PC-3 (cell line): ENCODE data around the gene LTBP1. TPM values are rescaled to one million over a fixed set of nuclear protein-coding genes. Genes with fewer than 3 reads are reported as not detected.

Experiments used
- ATAC-seq: fragments of 200-7000 bp; cut with Tn5 transposase; 2 replicates; pipeline ENCODE4 v1.9.1; 2020; ENCODE audit warnings: mild to moderate bottlenecking, moderate library complexity
- BruUV-seq: library from RNA; stranded (reverse); fragments of 400-500 nt; replicated peaks from 2 replicates; lab custom pipeline; 2021; lab: Mats Ljungman, UMichigan
- CTCF ChIA-PET: fragments of 300-600 bp; sonication (Branson Sonifier 250); formaldehyde crosslinking; loops from one replicate; lab custom pipeline; 2022; ENCODE audit warnings: antibody characterized with exemption; lab: Charles Lee
- POLR2A ChIA-PET: fragments of 300-600 bp; sonication (Branson Sonifier 250); formaldehyde crosslinking; loops from one replicate; lab custom pipeline; 2022; ENCODE audit warnings: antibody characterized with exemption; ENCODE audit not compliant: unreplicated experiment; lab: Charles Lee
- DNase-seq: peaks from one replicate; pipeline ENCODE4 v3.0.0-alpha.2; 2015
- H2AFZ ChIP-seq: fragments of 300-600 bp; sonication (generic); 2 replicates; pipeline ENCODE4 v1.6.0; 2016; ENCODE audit warnings: antibody characterized with exemption, low read length
- H3F3A ChIP-seq: fragments of 300-600 bp; sonication (generic); one replicate; pipeline ENCODE4 v1.6.0; 2017; ENCODE audit warnings: antibody characterized with exemption, low read length, control low read depth, mild to moderate bottlenecking; ENCODE audit not compliant: unreplicated experiment
- H3K27ac ChIP-seq: fragments of 300-600 bp; sonication (generic); 2 replicates; pipeline ENCODE4 v1.5.1; 2016; ENCODE audit warnings: mild to moderate bottlenecking, low read length
- H3K27me3 ChIP-seq: fragments of 300-600 bp; sonication (generic); 2 replicates; pipeline ENCODE4 v1.6.1; 2016; ENCODE audit warnings: low read length, mixed read lengths
- H3K36me3 ChIP-seq: fragments of 300-600 bp; sonication (generic); 2 replicates; pipeline ENCODE4 v1.6.1; 2016; ENCODE audit warnings: low read depth, mixed run types, low read length, mixed read lengths
- H3K4me1 ChIP-seq: fragments of 300-600 bp; sonication (generic); 2 replicates; pipeline ENCODE4 v1.5.1; 2016; ENCODE audit warnings: low read length; ENCODE audit not compliant: insufficient read depth
- H3K4me2 ChIP-seq: fragments of 300-600 bp; sonication (generic); 2 replicates; pipeline ENCODE4 v1.6.0; 2016; ENCODE audit warnings: low read length
- H3K4me3 ChIP-seq: fragments of 300-600 bp; sonication (generic); 2 replicates; pipeline ENCODE4 v1.5.1; 2016; ENCODE audit warnings: mild to moderate bottlenecking, low read length, mixed read lengths
- H3K79me2 ChIP-seq: fragments of 300-600 bp; sonication (generic); 2 replicates; pipeline ENCODE4 v1.6.1; 2017; ENCODE audit warnings: low read length, mixed read lengths
- H3K9ac ChIP-seq: fragments of 300-600 bp; sonication (generic); 2 replicates; pipeline ENCODE4 v1.6.0; 2016; ENCODE audit warnings: mild to moderate bottlenecking, low read length
- H3K9me2 ChIP-seq: fragments of 300-600 bp; sonication (generic); replicated peaks from 2 replicates; pipeline ENCODE4 v1.6.1; 2016; ENCODE audit warnings: mixed run types, low read length, mixed read lengths
- H3K9me3 ChIP-seq: fragments of 300-600 bp; sonication (generic); 2 replicates; pipeline ENCODE4 v1.6.1; 2016; ENCODE audit warnings: low read length, mixed read lengths
- H4K20me1 ChIP-seq: fragments of 300-600 bp; sonication (generic); 2 replicates; pipeline ENCODE4 v1.6.1; 2016; ENCODE audit warnings: low read length, mixed read lengths
- EZH2 ChIP-seq: fragments of 300-600 bp; sonication (generic); IDR thresholded peaks from one replicate; pipeline ENCODE4 v1.6.1; 2017; ENCODE audit warnings: antibody characterized with exemption, mild to moderate bottlenecking, low read length; ENCODE audit not compliant: unreplicated experiment
- EZH2phosphoT487 ChIP-seq: fragments of 300-600 bp; sonication (generic); IDR thresholded peaks from 2 replicates; pipeline ENCODE4 v1.6.1; 2018; ENCODE audit warnings: mild to moderate bottlenecking, antibody characterized with exemption, low read length, borderline replicate concordance
- intact Hi-C: fragments of 100-400 bp; cut with micrococcal nuclease; formaldehyde crosslinking; loops from 2 replicates; pipeline ENCODE4 v1.9.0; 2023
- total RNA-seq: library from RNA; depleted of rRNA; stranded (reverse); fragments of >200 nt; gene quantifications from 2 replicates; pipeline ENCODE4 v1.2.3, GENCODE V29; 2014
- TF ChIP-seq, protein P1 (sequence below): fragments of 300-600 bp; sonication (generic); conservative IDR thresholded peaks from 2 replicates; pipeline ENCODE4 v1.5.1; 2017; ENCODE audit warnings: antibody characterized with exemption, low read depth, mild to moderate bottlenecking, low read length

Gene LTBP1
- total RNA-seq, 1 experiment from 2014 or later: 45.9 TPM

DNA sequence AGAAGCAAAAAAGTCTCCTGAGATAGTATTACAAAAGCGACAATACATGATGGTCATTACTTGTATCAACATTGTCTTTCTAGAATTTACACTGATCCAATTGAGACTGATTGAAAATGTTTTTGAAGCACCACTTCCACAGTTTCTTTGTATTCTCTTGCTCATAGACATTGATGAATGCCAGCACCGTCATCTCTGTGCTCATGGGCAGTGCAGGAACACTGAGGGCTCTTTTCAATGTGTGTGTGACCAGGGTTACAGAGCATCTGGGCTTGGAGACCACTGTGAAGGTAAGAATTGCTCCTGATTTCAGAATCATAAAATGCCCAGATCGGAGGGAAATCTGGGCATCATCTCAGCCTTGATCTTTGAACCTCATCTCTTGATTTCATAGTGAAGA lies 354.6 kb downstream of the LTBP1 start:
- no peaks in the 10 kb centered on the region for H3F3A ChIP-seq
- H3K27me3 ChIP-seq: no peaks in the 10 kb centered on the region
- H3K4me2 ChIP-seq: no peak overlapping the region
- no peaks in the 10 kb centered on the region for H4K20me1 ChIP-seq
- no peak overlapping the region for H3K27ac ChIP-seq
- no peak overlapping the region for H2AFZ ChIP-seq
- no peak overlapping the region for H3K9ac ChIP-seq
- no peaks in the 10 kb centered on the region for H3K79me2 ChIP-seq
- H3K4me3 ChIP-seq: no peak overlapping the region
- TF ChIP-seq EZH2phosphoT487: no peak
- TF ChIP-seq EZH2: no peak
- TF ChIP-seq, protein P1, sequence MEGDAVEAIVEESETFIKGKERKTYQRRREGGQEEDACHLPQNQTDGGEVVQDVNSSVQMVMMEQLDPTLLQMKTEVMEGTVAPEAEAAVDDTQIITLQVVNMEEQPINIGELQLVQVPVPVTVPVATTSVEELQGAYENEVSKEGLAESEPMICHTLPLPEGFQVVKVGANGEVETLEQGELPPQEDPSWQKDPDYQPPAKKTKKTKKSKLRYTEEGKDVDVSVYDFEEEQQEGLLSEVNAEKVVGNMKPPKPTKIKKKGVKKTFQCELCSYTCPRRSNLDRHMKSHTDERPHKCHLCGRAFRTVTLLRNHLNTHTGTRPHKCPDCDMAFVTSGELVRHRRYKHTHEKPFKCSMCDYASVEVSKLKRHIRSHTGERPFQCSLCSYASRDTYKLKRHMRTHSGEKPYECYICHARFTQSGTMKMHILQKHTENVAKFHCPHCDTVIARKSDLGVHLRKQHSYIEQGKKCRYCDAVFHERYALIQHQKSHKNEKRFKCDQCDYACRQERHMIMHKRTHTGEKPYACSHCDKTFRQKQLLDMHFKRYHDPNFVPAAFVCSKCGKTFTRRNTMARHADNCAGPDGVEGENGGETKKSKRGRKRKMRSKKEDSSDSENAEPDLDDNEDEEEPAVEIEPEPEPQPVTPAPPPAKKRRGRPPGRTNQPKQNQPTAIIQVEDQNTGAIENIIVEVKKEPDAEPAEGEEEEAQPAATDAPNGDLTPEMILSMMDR: no peak
- intact Hi-C loops: loop anchor here (5.0 kb wide), 1 partner anchor 71 kb away; no protein-coding TSS in a partner anchor
- BruUV-seq: no TSS peak
- CTCF ChIA-PET: no interaction called here
- DNase-seq (no peak), ATAC-seq (no peak)
- H3K4me1 ChIP-seq: peaks cover 26% of the 10 kb centered on the region
- H3K9me2 ChIP-seq: no peaks in the 10 kb centered on the region
- H3K36me3 ChIP-seq: no peaks in the 10 kb centered on the region
- H3K9me3 ChIP-seq: no peaks in the 10 kb centered on the region
- POLR2A ChIA-PET: no interaction called here

- no TSS peak for BruUV-seq
- TF ChIP-seq, protein P1: no peak
- TF ChIP-seq EZH2 (no peak), EZH2phosphoT487 (no peak)
- H3K4me1 ChIP-seq: peaks cover 26% of the 10 kb centered on the region
- no peak overlapping the region for H2AFZ ChIP-seq
- no peaks in the 10 kb centered on the region for H3F3A ChIP-seq
- no peaks in the 10 kb centered on the region for H4K20me1 ChIP-seq
- H3K9me3 ChIP-seq: no peaks in the 10 kb centered on the region
- intact Hi-C loops: loop anchor here (5.0 kb wide), 1 partner anchor 70 kb away; no protein-coding TSS in a partner anchor
- DNase-seq (no peak), ATAC-seq (no peak)
- no peak overlapping the region for H3K4me2 ChIP-seq
- no peaks in the 10 kb centered on the region for H3K9me2 ChIP-seq
- H3K9ac ChIP-seq: no peak overlapping the region
- H3K36me3 ChIP-seq: no peaks in the 10 kb centered on the region
- no peak overlapping the region for H3K4me3 ChIP-seq
- H3K79me2 ChIP-seq: no peaks in the 10 kb centered on the region
- CTCF ChIA-PET: no interaction called here
- no peak overlapping the region for H3K27ac ChIP-seq
- POLR2A ChIA-PET: no interaction called here
- no peaks in the 10 kb centered on the region for H3K27me3 ChIP-seq
Measured at GRCh38 chr2:33302348-33302747, 355.6 kb downstream of the LTBP1 start.

GRCh38 chr2:33304032-33304864 lies 357.5 kb downstream of the LTBP1 start:
- peak overlapping the region; percentile 85 for H3K27ac ChIP-seq
- CTCF ChIA-PET: no interaction called here
- peaks cover 25% of the 10 kb centered on the region for H3K4me1 ChIP-seq
- no peaks in the 10 kb centered on the region for H4K20me1 ChIP-seq
- DNase-seq (peak; percentile 78), ATAC-seq (peak; percentile 97)
- H3K27me3 ChIP-seq: no peaks in the 10 kb centered on the region
- H3K4me3 ChIP-seq: no peak overlapping the region
- no peaks in the 10 kb centered on the region for H3F3A ChIP-seq
- H3K36me3 ChIP-seq: no peaks in the 10 kb centered on the region
- intact Hi-C loops: loop anchor here (5.0 kb wide), 1 partner anchor 68 kb away; no protein-coding TSS in a partner anchor
- H2AFZ ChIP-seq: no peak overlapping the region
- no peaks in the 10 kb centered on the region for H3K9me2 ChIP-seq
- no peaks in the 10 kb centered on the region for H3K79me2 ChIP-seq
- TF ChIP-seq EZH2: no peak
- TF ChIP-seq, protein P1: no peak
- TF ChIP-seq EZH2phosphoT487: no peak
- peak overlapping the region; percentile 47 for H3K9ac ChIP-seq
- H3K4me2 ChIP-seq: peak overlapping the region; percentile 39
- no peaks in the 10 kb centered on the region for H3K9me3 ChIP-seq
- POLR2A ChIA-PET: interaction anchor here (0.6 kb wide), 2 partner anchors 14 to 234 kb away, joined by 4 to 6 read pairs; no protein-coding TSS in a partner anchor
- no TSS peak for BruUV-seq
